NCI-H226 (cell line): ENCODE results near the gene CELF1.

Experiments
- DNase-seq: peaks from one replicate; pipeline ENCODE4 v3.0.0-alpha.2; 2015

CELF1 gene

DNA sequence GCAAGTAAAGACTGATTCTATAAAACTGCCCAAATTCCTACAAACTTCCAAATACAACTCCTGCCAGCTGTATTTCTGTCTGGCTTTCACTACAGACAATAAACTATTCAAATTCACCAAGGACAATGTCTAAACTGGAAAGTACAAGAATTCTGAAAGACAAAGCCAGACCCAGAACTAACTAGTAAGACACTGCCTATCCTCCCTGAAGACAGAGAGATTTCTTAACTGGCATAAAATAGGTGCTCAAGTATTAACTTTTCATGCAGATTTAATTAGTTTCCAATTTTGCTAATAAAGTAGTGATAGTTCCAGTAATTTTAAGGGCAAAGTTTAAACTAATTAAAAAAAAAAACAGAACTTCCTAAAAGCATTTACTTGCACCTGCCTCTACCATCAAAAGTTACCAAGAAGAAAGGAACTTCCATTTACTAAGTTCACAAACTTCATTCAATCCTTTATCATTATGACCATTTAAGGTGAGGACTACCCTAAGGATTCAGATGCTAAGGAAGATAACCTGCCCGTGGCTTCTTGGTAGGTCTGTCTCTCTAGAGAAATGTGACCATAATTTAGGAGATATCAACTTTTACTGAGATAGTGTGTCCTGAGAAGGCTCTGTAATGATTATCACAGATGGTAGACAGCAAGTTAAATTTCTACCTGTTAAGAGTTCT, 45.2 kb downstream of the CELF1 start:
- no peak for DNase-seq

- no peak for DNase-seq
These were observed 46.0 kb downstream of the CELF1 start for GRCh38 chr11:47506795-47507562.

DNA sequence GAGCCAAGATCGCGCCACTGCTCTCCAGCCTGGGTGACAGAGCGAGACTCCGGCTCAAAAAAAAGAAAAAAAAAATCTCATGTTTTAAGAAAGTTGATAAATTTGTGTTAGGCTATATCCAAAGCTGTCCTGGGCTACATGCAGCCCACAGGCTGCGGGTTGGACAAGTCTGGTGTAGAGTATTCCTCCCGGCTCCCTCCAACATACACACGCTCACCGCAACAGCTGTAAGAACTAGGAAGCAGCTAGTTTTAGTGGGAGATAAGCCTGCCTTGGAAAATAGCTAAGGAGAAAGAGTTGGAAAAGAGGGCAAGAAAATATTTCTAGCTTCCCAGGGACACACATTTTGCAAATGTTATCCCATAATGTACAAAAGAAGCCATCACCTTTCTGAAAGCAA, 46.6 kb downstream of the CELF1 start:
- no peak for DNase-seq

GRCh38 chr11:47504910-47505309, 48.0 kb downstream of the CELF1 start:
- DNase-seq = no peak

- no peak for DNase-seq
These were observed 49.7 kb downstream of the CELF1 start for GRCh38 chr11:47503227-47503626.

DNA sequence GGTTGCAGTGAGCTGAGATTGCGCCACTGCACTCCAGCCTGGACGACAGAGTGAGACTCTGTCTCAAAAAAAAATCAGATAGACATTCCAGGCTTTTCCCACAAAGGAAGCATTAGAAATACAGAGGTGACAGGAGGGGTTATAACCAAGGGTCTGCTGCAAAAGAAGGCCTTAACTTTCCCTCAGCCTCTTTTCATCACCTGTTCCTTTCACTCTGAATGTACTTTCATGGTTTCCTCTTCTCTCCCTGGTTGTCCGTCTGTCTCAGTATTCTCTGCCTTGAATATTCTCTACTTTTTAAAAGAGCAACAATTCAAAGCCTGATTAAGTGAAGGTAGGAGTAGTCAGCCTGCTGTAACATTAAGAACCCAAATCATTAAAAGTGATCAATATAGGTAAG, 50.2 kb downstream of the CELF1 start:
- DNase-seq = no peak

DNA sequence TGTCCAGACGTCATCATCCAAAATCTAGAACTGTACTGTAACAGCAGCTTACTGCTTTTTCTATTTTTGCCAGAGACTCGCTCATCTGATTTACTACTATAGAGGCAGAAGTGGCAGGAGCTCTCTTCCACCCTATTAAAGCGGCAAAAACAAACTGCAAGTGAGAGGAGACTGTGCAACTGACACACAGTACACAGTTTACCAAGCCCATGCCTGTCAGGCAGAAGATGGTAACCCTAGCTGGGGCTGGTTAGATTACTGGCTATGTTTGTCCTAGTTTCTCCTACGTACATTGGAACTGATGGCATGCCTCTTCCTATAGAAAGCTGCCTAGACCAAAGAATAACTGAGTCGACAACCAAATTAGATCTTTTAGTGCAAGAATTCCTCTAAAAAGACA, 51.8 kb downstream of the CELF1 start:
- DNase-seq = no peak

GRCh38 chr11:47500121-47500520, 52.8 kb downstream of the CELF1 start:
- no peak for DNase-seq

DNA sequence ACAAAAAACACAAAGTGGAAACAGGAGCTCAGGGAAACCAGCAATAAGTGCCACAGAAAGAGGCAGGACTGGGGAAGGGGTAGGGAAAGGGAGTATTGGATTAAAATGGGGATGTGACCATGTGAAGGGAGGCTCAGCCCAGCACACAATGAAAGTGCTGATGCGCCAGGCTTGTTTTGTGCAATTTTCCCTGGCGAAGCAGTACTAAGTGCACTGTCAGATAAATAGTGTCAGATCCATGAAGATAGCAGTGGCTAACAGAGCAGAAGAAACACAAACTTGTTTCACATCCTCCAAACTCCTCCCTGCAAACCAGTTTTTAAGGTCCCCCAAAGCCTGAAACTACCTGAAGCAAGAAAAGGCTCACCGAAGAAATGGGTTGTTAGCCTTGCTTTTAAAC, 53.3 kb downstream of the CELF1 start:
- no peak for DNase-seq

GRCh38 chr11:47499161-47499560, 53.8 kb downstream of the CELF1 start:
- DNase-seq = no peak

- no peak for DNase-seq
These were observed 54.3 kb downstream of the CELF1 start for GRCh38 chr11:47498584-47499152.

DNA sequence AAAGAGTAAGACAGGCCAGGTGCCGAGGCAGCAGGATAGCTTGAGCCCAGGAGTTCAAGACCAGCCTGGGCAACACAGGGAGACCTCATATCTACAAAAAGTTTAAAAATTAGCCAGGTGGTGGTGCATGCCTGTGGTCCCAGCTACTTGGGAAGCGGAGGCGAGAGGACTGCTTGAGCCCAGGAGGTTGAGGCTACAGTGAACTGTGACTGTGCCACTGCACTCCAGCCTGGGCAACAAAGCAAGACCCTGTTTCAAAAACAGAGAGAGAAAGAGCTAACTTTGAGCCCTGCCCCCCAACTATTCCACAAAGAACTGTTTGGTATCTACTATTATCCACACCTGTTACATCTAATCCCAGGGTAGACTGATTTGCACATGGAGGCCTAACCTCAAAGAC, 54.8 kb downstream of the CELF1 start:
- no peak for DNase-seq

DNA sequence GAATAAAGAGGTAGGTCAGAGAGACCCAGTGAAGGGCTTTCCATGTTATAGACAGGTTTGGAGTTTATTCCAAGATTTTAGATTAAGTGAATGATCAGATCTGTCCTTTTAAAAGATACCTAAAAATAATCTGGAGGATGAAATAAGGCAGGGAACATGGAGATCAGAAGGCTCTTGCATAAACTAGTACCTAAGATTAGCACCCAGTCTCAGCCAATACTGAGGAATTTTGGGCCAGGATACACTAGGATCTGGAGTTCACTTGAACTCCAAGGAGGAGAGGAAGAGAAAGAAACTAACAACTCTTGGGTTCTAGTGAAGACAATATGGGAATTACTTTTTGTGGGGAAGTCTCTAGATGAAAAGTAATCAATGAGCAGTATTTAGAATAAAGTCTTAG, 56.1 kb downstream of the CELF1 start:
- no peak for DNase-seq

- DNase-seq = no peak
These were observed 57.1 kb downstream of the CELF1 start for GRCh38 chr11:47495856-47496217.

- DNase-seq = no peak
These were observed 57.7 kb downstream of the CELF1 start for GRCh38 chr11:47495011-47495855.

GRCh38 chr11:47489395-47489755, 63.6 kb downstream of the CELF1 start:
- DNase-seq = no peak

DNA sequence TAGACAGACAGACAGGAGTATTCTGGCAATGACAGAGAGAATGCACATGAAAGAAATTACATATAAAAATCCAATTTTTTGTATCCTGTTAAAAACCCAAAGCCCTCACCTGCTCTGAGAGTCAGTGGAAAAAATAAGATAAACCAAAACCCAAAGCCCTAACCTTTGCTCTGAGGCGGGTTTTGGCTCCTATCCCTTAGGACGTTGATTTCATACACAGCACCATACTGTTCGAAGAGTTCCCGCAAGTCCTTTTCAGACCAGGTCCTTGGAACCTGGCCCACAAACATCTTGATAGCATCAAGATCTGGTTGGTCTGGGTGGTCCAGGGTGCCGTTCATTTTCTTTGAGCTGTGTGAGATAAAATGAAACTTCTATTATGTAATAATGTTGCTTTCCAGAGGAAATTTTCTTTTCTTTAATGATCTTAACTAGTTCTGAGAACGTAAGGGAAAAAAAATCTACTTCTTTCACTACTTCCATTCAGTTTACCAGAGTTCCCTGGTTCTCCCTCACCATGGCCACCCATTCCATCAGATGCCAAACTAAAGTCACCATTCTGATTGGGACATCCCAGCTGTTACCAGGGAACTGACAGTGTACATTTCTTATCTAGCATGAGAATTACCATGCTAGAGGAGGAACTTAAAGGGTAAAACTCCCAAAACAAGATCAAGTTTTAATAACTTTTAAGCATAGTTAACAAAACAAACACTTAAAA, 64.1 kb downstream of the CELF1 start:
- DNase-seq = no peak

DNA sequence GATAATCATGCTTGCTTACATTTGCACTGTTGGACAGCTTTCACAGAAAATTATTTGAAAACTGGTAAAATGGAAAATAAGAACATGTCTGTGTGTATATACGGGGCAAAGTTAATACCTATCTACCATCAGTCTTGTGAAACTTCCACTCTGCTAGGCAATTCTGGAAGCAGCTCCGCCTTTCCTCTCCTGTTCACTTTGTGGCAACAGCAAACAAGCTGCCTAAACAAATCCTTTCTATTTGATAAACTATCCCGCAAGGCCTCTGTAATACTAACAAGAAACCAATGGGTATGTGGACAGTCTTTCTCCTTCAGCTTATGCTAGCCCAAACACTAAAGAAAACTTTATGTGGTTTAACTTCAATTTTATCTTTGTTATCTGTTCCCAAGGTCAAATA, 64.8 kb downstream of the CELF1 start:
- no peak for DNase-seq

GRCh38 chr11:47487421-47487820, 65.5 kb downstream of the CELF1 start:
- no peak for DNase-seq

DNA sequence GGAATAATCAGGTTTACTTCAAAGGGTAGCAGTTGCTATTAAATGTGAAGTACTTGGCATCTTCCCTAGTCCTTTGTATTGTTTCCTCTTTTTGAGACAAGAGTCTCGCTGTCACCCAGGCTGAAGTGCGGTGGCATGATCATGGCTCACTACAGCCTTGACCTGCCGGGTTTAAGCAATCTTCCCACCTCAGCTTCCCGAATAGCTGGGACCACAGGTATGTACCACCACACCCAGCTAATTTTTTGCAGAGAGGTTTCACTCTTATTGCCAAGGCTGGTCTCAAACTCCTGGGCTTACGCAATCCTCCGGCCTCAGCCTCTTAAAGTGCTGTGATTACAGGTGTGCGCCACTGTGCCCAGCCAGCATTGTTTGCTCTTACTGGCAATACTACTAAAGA, 67.8 kb downstream of the CELF1 start:
- no peak for DNase-seq

GRCh38 chr11:47483457-47483856, 69.5 kb downstream of the CELF1 start:
- DNase-seq = no peak

- no peak for DNase-seq
These were observed 72.2 kb downstream of the CELF1 start for GRCh38 chr11:47480762-47481161.
